GM19239 (cell line): ENCODE measurements around the gene AVP.
"Not testable (repeated sequence)": the region's sequence is repeated elsewhere in the genome, so short reads cannot be mapped to it uniquely, and the experiment has no call there.

ENCODE experiments used
- DNase-seq: peaks from one replicate; pipeline ENCODE4 v3.0.0; 2011; ENCODE audit warnings: low spot score; ENCODE audit not compliant: insufficient read length
- FAIRE-seq: peaks from 2 replicates; lab custom pipeline; 2011; peaks lifted over from hg19 to GRCh38; lab: Jason Lieb, UNC

AVP gene, protein sequence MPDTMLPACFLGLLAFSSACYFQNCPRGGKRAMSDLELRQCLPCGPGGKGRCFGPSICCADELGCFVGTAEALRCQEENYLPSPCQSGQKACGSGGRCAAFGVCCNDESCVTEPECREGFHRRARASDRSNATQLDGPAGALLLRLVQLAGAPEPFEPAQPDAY

DNA sequence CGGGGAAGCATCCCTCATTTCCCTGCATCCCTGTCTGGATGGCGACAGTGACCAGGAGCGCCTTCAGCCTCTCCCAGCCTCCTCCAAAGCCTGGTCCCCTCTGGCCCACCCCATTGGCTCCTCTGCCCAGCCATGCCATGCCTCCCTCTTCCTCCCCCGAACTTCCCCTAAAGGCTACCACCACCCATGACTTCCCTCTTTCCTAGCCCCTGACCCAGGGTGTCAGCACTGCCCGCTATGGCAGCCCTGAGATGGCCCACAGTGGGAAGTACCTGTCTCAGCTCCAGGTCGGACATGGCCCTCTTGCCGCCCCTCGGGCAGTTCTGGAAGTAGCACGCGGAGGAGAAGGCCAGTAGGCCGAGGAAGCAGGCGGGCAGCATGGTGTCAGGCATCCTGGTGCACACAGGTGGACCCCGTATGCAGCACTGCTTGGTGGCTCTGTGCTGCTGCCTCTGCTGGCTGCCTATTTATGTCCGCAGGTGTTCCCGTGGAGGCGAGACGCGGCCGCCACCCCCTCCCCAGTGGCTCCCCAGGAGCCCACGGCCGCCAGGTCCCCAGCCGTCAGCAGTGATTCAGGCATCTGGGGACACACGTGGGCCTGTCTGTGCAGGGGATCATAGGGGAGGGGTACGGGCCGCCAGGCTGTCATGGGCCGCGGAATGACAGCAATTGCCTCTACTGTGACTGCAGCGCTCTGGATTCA lies at the start of gene AVP:
Gene AVP, minus strand, starts transcription at position 442 of the 703 bp plus-strand sequence. Its CDS starts 50 bp downstream, at position 392.
- DNase-seq: no peak

DNA sequence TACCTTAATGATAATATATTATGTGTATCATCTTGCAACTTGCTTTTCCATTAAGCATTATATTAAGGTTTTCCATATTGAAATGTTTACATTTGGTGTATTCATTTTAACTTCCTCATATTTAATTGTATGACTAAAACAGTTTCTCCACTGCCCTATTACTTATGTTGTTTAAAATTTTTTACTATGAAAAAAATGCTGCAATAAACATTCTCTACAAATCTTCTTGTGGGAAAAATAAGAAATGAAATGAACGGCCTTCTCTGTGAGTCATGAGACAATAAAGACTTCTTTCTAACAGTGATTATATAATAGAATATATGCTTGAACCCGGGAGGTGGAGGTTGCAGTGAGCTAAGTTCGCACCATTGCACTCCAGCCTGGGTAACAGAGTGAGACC lies 49.6 kb upstream of the AVP start:
- no peak for FAIRE-seq
- no peak for DNase-seq

More for the DNA sequence above, at the start of gene AVP:
- no peak for FAIRE-seq

DNA sequence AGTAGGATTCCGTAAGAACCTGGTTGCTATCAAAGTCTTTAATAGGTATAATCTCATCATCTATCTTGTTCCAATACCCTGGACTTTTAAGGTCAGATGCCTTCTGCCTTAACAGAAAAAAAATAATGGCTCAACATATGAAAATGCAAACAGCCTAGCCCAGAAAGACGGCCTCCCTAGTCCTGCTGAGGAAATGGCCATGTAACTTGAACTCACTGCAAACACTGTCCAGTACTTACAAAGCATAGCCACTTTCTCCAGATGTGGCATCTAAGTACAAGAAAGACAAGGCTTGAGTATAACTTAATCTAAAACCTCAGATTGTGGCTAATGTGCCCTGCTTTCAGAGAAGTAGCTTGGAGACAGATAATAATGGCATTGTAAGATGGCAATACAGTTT lies 48.6 kb upstream of the AVP start:
- DNase-seq: no peak
- no peak for FAIRE-seq

DNA sequence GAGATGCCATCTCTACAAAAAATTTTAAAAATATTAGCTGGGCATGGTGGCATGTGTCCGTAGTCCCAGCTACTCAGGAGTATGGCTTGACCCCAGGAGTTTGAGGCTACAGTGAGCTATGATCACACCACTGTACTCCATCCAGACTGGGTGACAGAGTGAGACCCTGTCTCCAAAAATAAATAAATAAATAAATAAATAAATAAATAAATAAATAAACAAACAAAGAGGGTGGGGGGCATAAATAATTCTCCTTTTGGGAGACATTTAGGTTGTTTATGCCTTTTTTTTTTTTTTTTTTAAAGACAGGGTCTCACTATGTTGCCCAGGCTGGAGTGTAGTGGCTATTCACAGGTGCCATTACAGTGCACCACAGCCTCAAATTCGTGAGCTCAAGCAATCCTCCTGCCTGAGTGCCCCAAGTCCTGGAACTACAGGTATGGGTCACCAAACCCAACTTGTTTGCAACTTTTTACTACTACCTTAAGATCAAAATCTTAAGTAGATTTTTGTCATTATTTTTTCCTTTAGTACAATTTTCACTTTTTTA lies 45.6 kb upstream of the AVP start:
- DNase-seq (no peak), FAIRE-seq (no peak)

DNA sequence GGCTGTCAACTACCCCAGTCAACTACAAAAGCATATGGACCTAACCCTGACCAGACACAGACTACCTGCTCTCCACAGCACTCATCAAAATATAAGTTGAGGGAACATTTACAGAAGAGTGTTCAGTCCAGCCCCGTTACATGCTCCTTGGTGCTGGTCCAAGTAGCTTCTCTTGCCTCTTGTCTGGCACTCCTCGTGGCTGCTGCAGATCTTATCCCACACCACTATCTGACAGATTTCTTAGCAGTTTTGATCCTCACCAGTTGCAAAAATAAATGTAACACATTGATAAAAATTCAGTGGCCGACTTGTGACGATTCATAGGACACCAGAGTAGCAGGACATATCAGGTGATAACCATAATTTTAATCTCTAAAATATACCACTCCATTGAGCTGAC lies 44.6 kb upstream of the AVP start:
- DNase-seq (no peak), FAIRE-seq (no peak)

DNA sequence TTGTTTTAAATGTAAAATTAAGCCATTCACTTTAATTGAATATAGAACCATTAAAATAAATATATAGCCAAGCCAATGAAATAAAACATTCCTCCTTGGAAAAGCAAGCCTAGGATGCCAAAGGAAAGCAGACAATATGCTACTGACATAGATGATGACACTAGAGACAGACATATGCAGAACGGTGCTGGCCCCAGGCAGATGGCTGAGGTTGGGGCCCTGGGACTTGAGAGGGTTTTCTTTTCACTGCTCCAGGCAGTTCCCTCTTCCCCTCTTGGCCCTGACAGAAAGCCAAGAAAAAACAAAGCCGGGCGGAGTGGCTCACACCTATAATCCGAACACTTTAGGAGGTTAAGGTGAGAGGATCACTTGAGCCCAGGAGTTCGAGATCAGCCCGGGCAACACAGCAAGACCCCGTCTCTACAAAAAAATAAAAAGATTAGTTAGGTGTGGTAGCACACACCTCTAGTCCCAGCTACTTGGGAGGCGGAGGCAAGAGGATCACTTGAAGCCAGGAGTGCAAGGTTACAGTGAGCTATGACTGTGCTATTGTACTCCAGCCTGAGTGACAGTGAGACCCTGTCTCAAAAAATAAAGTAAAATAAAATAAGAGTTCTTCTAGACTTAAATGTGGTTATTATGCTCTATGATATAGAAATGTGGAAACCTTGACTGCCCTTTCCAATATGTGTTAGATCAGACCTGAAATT lies 43.9 kb upstream of the AVP start:
- FAIRE-seq (no peak), DNase-seq (no peak)

DNA sequence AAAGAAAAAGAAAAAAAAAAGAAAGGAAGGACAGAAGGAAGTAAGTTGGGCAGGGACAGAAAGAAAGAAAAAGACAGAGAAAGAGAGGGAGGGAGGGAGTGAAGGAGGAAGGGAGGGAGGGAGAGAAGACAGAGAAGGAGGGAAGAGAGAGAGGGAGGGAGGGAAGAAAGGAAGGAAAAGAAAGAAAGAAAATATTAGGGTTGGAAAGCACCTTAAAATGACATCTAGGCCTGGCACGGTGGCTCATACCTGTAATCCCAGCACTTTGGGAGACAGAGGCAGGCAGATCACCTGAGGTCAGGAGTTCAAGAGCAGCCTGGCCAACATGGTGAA lies 42.0 kb upstream of the AVP start:
- FAIRE-seq (no peak), DNase-seq (no peak)

DNA sequence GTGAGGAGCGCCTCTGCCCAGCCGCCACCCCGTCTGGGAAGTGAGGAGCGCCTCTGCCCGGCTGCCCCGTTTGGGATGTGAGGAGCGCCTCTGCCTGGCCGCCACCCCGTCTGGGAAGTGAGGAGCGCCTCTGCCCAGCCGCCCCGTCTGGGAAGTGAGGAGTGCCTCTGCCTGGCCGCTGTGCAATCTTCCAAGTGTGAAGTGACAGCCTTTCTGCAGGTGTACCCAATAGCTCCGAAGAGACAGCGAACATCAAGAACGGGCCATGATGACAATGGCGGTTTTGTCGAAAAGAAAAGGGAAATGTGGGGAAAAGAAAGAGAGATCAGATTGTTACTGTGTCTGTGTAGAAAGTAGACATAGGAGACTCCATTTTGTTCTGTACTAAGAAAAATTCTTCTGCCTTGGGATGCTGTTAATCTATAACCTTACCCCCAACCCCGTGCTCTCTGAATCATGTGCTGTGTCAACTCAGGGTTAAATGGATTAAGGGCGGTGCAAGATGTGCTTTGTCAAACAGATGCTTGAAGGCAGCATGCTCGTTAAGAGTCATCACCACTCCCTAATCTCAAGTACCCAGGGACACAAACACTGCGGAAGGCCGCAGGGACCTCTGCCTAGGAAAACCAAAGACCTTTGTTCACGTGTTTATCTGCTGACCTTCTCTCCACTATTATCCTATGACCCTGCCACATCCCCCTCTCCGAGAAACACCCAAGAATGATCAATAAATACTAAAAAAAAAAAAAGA lies 41.4 kb upstream of the AVP start:
- not testable (repeated sequence) for DNase-seq, FAIRE-seq

DNA sequence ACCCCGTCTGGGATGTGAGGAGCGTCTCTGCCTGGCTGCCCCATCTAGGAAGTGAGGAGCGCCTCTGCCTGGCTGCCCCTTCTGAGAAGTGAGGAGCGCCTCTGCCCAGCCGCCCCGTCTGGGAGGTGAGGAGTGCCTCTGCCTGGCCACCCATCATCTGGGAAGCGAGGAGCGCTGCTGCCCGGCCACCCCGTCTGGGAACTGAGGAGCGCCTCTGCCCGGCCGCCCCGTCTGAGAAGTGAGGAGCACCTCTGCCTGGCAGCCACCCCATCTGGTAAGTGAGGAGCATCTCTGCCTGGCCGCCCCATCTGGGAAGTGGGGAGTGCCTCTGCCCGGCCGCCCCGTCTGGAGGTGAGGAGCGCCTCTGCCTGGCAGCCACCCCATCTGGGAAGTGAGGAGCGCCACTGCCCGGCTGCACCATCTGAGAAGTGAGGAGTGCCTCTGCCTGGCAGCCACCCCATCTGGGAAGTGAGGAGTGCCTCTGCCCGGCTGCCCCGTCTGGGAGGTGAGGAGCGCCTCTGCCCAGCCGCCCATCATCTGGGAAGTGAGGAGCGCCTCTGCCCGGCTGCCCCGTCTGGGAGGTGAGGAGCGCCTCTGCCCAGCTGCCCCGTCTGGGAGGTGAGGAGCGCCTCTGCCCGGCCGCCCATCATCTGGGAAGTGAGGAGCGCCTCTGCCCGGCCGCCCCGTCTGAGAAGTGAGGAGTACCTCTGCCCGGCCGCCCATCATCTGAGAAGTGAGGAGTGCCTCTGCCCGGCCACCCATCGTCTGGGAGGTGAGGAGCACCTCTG lies 40.4 kb upstream of the AVP start:
- DNase-seq, FAIRE-seq: not testable (repeated sequence)

DNA sequence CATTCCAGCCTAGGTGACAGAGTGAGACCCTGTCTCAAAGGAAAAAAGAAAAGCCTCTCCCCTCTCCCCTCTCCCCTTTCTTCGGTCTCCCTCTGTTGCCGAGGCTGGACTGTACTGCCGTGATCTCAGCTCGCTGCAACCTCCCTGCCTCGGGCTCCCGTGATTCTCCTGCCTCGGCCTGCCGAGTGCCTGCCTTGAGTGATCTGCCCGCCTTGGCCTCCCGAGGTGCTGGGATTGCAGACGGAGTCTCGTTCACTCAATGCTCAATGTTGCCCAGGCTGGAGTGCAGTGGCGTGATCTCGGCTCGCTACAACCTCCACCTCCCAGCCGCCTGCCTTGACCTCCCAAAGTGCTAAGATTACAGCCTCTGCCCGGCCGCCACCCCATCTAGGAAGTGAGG lies 39.6 kb upstream of the AVP start:
- FAIRE-seq, DNase-seq: not testable (repeated sequence)

DNA sequence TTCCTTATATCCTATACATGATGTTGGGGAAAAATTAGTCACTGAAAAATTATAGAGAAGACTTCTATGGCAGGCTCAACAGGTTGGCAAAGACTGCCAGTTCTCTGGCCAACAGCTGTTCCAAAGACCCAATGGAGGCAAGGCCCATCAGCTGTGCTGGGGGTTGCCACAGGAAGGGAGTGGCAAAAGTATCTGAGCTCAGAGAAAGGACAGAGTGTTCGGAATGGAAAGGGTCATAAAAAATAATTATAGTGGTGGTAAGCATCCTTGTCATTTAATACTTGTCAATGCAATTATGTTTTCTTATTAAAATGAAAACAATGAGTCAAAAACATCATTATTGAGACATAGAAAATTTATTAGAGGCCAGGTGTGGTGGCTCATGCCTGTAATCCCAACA lies 39.0 kb upstream of the AVP start:
- FAIRE-seq (no peak), DNase-seq (no peak)

DNA sequence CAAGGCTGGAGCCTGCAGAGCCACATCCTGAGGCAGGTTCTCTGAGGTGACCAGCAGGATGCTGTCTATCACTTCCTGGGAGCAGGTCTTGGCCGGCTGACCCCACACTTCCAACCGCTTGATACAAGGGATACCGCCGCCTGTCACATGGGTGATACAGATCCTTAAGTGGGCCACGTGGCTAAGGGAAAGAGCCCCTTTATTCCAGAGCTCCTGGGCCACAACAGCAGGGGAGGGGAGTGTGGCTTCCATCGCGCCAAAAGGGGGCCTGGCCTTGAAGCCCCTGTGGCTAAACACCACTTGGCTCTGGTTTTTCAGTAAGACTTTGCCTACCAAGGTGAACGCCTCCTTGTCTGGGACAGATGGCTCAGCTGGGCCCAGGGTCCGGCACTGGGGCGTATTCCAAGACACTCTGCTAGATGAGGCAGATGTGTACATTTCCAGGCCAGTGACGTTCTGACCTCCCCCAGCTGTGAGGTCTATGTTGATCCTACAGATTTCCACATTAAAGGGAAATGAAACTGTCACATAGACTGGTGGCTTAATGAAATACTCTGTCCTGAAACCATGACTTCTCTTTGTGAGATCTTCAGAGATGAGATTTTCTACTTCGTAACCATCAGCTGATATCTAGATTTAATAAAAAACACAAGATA lies 37.6 kb upstream of the AVP start:
- no peak for FAIRE-seq
- DNase-seq: no peak

DNA sequence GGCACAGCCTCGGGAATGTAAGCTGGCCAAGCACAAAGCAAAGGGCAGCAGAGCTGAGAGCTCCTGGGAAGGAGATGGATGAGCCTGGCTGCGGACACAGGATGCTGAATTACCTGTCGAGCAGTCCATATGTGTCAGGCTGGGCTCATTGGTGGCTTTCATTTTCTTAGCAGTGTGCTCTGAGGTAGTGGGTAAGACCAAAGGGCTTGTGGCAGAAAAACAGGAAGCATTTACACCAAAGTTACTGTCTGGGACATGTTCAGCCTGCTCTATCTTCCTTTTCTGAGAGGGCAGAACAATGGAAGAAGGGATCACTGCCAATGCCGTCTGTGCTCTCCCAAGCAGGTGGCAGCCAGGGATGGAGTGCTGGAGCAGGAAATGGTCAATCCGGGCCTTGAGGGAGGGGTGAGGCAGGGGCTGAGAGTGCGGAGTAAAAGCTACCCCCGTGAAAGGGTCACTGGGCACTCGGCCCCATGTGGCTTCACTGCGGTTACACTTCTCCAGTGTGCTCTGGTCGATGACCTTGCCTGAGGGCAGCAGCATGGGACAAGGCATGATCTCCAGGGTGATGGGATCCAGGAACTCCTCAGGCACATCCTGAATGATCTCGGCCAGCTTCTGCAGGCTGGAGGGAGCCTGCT lies 36.9 kb upstream of the AVP start:
- DNase-seq: no peak
- no peak for FAIRE-seq

DNA sequence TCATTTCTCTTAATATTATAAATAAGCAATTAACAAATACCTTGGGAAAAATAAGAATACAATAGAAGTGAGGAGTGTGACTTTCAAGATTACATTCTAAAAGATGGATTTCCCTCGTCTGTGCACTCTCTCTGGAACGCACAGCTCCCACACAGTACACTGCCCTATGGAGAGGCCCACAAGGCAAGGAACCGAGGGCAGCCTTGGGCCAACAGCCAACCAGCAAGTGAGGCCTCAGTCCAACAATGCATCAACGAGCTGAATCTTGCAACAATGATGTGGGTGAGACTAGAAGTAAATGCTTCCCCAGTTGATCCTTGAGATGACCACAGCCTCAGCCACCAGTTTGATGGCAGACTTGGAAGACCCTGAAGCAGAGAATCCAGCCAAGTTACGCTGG lies 34.5 kb upstream of the AVP start:
- FAIRE-seq: no peak
- no peak for DNase-seq

DNA sequence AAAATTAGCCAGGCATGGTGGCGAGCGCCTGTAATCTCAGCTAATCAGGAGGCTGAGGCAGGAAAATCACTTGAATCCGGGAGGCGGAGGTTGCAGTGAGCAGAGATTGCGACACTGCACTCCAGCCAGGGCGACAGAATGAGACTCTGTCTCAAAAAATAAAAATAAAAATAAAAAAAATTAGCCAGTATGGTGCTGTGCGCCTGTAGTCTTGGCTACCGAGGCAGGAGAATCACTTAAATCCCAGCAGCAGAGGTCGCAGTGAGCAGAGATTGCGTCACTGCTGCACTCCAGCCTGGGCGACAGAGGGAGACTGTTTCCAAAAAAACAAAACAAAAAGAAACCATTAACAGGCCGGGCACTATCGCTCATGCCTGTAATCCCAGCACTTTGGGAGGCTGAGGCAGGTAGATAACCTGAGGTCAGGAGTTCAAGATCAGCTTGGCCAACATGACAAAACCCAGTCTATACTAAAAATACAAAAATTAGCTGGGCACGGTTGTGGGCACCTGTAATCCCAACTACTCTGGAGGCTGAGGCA lies 33.4 kb upstream of the AVP start:
- FAIRE-seq: peak; percentile 51
- not testable (repeated sequence) for DNase-seq

DNA sequence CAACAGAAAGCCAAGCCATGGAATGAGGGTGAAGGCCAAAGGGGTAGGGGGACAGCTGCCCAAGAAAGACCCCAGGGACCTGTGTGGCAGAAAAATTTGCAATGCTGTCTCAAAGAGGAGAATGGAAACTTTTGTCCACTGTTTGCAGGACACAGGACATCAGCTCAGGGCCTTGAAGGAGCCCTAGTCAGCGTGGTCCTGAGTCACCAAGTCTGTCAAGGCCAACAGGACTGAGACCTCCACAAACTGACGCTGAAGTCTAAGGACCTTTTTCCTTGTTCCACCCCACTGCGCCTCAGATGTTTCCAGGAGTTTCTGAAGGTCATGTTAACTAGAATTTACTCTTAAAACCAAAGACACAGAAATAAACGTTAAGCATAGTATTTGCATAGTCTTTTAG lies 31.8 kb upstream of the AVP start:
- FAIRE-seq (no peak), DNase-seq (no peak)

DNA sequence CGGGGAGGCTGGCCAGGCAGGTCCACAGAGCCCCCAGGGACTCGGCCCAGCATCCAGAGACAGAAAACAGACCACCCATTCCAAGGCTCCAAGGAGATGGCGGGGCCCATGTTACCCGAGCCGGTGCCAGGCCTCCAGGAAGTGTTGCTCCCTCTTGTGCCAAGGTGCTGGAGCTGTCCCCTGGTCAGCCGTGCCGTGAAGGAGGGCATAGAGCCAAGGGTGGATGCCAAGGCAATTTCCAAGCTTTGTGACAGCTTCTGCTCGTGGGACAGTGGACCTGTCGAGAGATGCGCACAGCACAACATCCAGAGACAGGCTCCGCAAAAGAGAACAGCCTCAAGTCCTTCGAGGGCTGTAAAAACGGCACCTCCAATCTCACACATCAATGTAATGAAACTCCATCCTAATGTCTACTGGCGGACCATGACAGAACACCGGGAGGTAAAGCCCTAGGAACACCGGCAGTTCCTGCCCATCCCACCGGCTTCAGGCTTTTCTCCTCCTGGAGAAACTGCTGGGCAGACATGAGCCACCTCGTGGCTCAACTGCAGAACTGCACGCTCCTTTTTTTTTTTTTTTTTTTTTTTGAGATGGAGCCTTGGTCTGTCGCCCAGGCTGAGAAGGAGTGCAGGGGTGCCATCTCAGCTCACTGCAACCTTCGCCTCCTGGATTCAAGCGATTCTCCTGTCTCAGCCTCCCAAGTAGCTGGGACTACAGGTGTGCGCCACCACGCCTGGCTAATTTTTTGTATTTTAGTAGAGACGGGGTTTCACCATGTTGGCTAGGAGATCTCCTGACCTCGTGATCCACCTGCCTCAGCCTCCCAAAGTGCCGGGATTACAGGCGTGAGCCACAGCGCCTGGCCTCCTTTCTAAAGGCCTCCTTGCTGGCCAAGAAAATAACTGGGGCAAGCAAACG lies 30.9 kb upstream of the AVP start:
- DNase-seq (peak; percentile 78), FAIRE-seq (no peak)

DNA sequence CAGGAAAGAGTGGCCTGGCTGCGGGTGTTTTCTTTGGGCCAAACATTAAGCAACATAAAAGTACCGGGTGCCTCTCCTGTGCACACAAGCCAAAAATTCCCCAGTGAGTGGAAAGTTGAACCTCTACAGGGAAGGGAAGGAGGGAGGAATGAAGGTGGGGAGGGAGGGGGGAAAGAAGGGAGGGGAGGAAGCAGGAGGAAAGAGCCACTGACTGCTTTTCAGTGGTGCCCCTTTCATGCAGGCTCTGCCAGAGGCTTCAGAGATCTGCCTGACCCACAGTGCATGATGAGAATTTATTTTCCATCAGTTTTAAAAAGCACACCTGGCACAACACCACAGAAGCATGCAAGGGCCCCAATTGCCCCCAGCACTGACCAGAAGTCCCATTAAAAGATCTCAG lies 27.5 kb upstream of the AVP start:
- FAIRE-seq: no peak
- DNase-seq: no peak
